ENCODE measurements around the gene CACNB4. TPM values are rescaled to one million over a fixed set of nuclear protein-coding genes. Genes with fewer than 3 reads are reported as not detected.

The CACNB4 gene
- total RNA-seq, 1 experiment from 2014 or later, result 0.11 TPM

DNA sequence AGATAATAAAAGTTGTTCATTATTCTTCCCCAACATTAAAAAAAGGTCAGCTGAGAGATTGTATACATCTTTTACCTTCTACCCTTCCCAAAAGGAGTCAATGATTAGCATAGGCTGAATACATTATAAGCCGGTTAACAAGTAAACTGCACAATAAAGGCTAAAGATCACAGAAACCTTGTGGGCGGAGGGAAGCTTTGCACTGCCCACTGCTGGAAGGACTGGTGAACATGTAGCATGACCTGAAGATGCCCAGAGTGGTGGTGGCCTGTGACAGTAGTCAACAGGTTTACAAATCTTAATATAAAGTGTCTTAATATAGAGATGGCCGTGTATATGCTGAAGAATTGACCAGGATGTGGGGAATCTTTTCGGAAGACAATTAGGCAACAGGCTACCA, 306.3 kb downstream of the CACNB4 start:
- DNase-seq (ENCODE audit: low read depth), result no peak

DNA sequence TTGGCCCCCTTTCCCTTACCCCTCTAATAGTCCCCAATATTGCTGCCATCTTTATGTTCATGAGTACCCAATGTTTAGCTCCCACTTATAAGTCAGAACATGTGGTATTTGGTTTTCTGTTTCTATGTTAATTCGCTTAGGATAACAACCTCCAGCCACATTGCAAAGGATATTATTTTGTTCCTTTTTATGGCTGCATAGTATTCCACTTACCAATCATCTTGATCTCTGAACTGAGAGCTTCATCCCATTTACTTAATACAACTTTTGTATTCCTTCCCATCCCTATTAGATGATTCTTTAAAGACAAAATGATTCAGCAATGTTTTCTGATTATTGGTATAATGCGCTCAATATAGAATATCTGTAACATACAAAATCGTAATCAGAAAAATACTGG, 307.3 kb downstream of the CACNB4 start:
- DNase-seq (ENCODE audit: low read depth), result no peak

DNA sequence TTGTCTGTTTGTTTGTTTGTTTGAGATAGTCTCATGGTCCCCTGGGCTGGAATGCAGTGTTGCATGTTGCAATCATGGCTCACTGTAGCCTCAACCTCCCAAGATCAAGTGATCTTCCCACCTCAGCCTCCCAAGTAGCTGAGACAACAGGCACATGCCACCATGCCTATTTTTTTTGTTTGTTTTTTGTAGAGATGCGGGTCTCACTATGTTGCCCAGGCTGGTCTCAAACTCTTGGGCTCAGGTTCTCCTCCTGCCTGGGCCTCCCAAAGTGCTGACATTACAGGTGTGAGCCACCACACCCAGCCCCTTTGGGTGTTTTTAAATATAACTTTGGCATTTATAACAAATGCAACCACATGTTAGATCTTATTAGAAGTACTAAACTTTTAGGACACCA, 308.2 kb downstream of the CACNB4 start:
- DNase-seq (ENCODE audit: low read depth), result no peak

DNA sequence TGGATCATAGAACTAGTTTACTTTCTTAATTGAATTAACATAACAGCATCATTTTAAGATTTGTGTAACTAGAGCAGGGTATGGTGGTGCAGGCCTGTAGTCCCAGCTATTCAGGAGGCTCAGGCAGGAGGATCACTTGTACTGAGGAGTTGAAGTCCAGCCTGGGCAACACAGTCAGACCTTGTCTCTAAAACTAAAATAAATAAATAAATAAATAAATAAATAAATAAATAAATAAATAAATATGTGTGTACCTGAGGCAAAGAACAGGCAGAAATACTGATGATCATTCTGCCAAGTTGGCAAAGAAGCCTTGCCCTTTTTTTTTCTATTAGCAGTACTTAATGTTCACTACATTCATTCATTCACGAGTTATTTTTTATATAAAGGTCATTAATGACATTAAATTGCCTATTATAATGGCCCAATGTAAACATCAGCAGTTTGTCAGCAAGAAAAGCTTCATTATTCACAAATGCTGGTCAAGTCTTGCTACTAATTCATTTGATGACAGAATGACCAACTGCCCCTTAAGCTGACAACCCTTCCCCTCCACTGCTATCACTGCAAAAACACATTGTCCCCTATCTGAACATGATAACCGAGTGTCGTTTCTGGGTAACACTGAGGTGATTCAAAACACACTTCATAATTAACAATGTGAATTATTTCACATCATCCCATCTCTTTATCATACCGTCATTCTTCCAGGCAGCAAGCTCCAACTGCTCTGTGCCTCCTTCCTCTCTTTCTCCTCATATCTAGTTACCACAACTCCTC, 309.6 kb downstream of the CACNB4 start:
- DNase-seq (ENCODE audit: low read depth), result no peak

DNA sequence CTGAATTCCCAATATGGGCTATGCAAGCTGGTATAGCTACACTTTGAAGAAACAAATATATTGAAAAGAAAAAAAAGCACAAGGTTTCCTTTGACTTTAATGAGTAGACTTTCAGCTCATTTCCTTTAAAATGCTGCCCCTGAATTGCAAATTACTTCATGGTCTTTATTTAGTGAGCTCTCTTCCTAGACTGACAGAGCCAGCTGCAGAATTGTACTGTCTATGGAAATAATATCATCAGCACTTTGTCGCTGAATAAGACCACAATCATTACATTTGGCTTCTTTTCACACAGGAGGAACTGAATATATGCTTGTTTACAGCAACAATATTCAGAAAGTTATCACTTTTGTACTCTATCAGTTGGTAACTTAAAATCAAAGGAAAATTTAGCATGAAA, 312.4 kb downstream of the CACNB4 start:
- peak; percentile 90 for DNase-seq (ENCODE audit: low read depth)

DNA sequence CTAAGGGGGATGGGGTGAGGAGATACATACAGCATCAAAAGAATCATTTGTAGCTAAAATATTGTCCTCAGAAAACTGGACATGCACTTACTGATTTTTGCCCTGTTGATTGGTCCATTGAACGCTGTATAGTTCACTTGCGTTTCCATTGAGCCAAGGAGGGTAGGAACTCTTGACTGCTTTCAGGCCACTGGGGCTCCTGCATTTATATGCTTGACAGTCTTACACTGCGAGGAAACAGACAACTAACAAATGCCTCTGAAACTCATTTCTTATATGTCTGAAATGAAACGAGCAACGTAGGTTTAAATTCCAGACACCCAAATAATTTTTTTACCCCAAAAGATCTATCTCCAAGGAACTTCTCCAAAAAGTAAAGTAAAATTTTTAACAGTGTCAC, 312.8 kb downstream of the CACNB4 start:
- no peak for DNase-seq (ENCODE audit: low read depth)

DNA sequence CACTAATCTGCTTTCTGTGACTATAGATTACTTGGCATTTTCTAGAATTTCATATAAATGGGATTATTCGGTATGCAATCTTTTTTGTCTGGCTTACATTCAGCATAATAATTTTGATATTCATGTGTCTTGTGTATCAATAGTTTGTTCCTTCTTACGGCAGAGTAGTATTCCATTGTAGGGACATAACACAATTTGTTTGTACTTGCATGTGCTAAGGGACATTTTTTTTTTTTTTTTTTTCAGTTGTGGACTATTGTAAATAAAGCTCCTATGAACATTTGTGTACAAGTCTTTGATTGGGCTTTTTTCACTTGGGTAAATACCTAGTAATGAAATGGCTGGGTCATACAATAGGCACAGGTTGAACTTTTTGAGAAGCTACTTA, 315.7 kb downstream of the CACNB4 start:
- DNase-seq (ENCODE audit: low read depth), result no peak

Other genes with a start within 250 kb of the CACNB4 start
- gene STAM2, start 76.7 kb upstream of the CACNB4 start, total RNA-seq (2014; rRNA removed), result 32.9 and 38.7 TPM in 2 replicates
- gene FMNL2, start 236.1 kb upstream of the CACNB4 start, total RNA-seq (2014; rRNA removed), result 11.6 and 12.2 TPM in 2 replicates